HEK293T (cell line): ENCODE data around the gene GABBR2.

ENCODE experiments used
- CTCF ChIA-PET: fragments of 350-600 bp; formaldehyde crosslinking; extraction: SDS; loops from one replicate; lab custom pipeline; 2021; ENCODE audit warnings: antibody characterized with exemption, inconsistent platforms; lab: Yijun Ruan, JAX
- POLR2A ChIA-PET: fragments of 350-600 bp; formaldehyde crosslinking; extraction: SDS; loops from one replicate; lab custom pipeline; 2020; ENCODE audit warnings: antibody characterized with exemption, inconsistent platforms; lab: Yijun Ruan, JAX
- DNase-seq: peaks from one replicate; pipeline ENCODE4 v3.0.0; 2012; ENCODE audit warnings: mixed read lengths; ENCODE audit errors: extremely low spot score
- ARNT ChIP-seq: fragments of 450-650 bp; IDR thresholded peaks from 2 replicates; pipeline ENCODE4 v1.6.1; 2017; ENCODE audit warnings: mild to moderate bottlenecking
- BHLHE40 ChIP-seq: fragments of 450-650 bp; IDR thresholded peaks from 2 replicates; pipeline ENCODE4 v1.6.1; 2016; ENCODE audit warnings: mild to moderate bottlenecking, moderate library complexity, borderline replicate concordance
- CTBP1 ChIP-seq: fragments of 450-650 bp; IDR thresholded peaks from 2 replicates; pipeline ENCODE4 v1.6.1; 2016; ENCODE audit warnings: borderline replicate concordance
- ELF4 ChIP-seq: fragments of 450-650 bp; IDR thresholded peaks from 2 replicates; pipeline ENCODE4 v1.6.1; 2017; ENCODE audit warnings: antibody characterized with exemption
- FOXA1 ChIP-seq: fragments of 450-650 bp; IDR thresholded peaks from 2 replicates; pipeline ENCODE4 v1.6.1; 2016; ENCODE audit warnings: mild to moderate bottlenecking
- FOXK2 ChIP-seq: fragments of 450-650 bp; IDR thresholded peaks from 2 replicates; pipeline ENCODE4 v1.6.1; 2016; ENCODE audit warnings: mild to moderate bottlenecking
- FOXM1 ChIP-seq: fragments of 450-650 bp; IDR thresholded peaks from 2 replicates; pipeline ENCODE4 v1.6.1; 2017; ENCODE audit warnings: mild to moderate bottlenecking, borderline replicate concordance
- HDGF ChIP-seq: fragments of 450-650 bp; IDR thresholded peaks from 2 replicates; pipeline ENCODE4 v1.6.1; 2017; ENCODE audit warnings: antibody characterized with exemption, borderline replicate concordance
- L3MBTL2 ChIP-seq: fragments of 450-650 bp; conservative IDR thresholded peaks from 2 replicates; pipeline ENCODE4 v1.6.1; 2016; ENCODE audit warnings: mild to moderate bottlenecking
- LEF1 ChIP-seq: fragments of 450-650 bp; IDR thresholded peaks from 2 replicates; pipeline ENCODE4 v1.6.1; 2017; ENCODE audit warnings: mild to moderate bottlenecking, borderline replicate concordance
- NFRKB ChIP-seq: fragments of 450-650 bp; IDR thresholded peaks from 2 replicates; pipeline ENCODE4 v1.6.1; 2016; ENCODE audit warnings: mild to moderate bottlenecking, moderate library complexity
- PKNOX1 ChIP-seq: fragments of 450-650 bp; IDR thresholded peaks from 2 replicates; pipeline ENCODE4 v1.6.1; 2016
- SP1 ChIP-seq: fragments of 450-650 bp; IDR thresholded peaks from 2 replicates; pipeline ENCODE4 v1.6.1; 2017
- SUZ12 ChIP-seq: fragments of 450-650 bp; IDR thresholded peaks from 2 replicates; pipeline ENCODE4 v1.6.1; 2016; ENCODE audit warnings: mild to moderate bottlenecking
- TARDBP ChIP-seq: fragments of 450-650 bp; IDR thresholded peaks from 2 replicates; pipeline ENCODE4 v1.6.1; 2016
- ZNF384 ChIP-seq: fragments of 450-650 bp; IDR thresholded peaks from 2 replicates; pipeline ENCODE4 v1.6.1; 2016

The GABBR2 gene

GRCh38 chr9:98549401-98549800 is 159.3 kb downstream of the GABBR2 start:
- CTCF ChIA-PET, result no interaction called here
- TF ChIP-seq CTBP1, result no peak
- no peak for TF ChIP-seq SUZ12
- no peak for TF ChIP-seq ARNT
- no peak for TF ChIP-seq NFRKB
- no peak for TF ChIP-seq TARDBP
- no peak for TF ChIP-seq BHLHE40
- no peak for TF ChIP-seq PKNOX1
- no peak for TF ChIP-seq FOXA1
- no peak for TF ChIP-seq FOXM1
- no peak for TF ChIP-seq L3MBTL2
- TF ChIP-seq SP1, result no peak
- TF ChIP-seq FOXK2, result no peak
- TF ChIP-seq ELF4, result no peak
- TF ChIP-seq ZNF384, result no peak
- DNase-seq, result no peak
- POLR2A ChIA-PET, result no interaction called here

GRCh38 chr9:98547606-98548005 is 161.1 kb downstream of the GABBR2 start:
- ChIA-PET POLR2A (no interaction called here), CTCF (no interaction called here)
- DNase-seq, result no peak
- no peak for TF ChIP-seq FOXK2
- TF ChIP-seq HDGF, result no peak
- TF ChIP-seq BHLHE40, result no peak
- no peak for TF ChIP-seq PKNOX1
- no peak for TF ChIP-seq TARDBP
- no peak for TF ChIP-seq FOXM1
- no peak for TF ChIP-seq SUZ12
- TF ChIP-seq NFRKB, result no peak
- TF ChIP-seq CTBP1, result no peak
- no peak for TF ChIP-seq FOXA1
- TF ChIP-seq ARNT, result no peak
- no peak for TF ChIP-seq ZNF384
- no peak for TF ChIP-seq L3MBTL2
- no peak for TF ChIP-seq SP1
- no peak for TF ChIP-seq ELF4
- no peak for TF ChIP-seq LEF1

GRCh38 chr9:98545021-98545420 is 163.7 kb downstream of the GABBR2 start:
- TF ChIP-seq SUZ12 (no peak), L3MBTL2 (no peak), PKNOX1 (no peak), CTBP1 (no peak), TARDBP (no peak), LEF1 (no peak), HDGF (no peak), FOXA1 (no peak), SP1 (no peak), ARNT (no peak), NFRKB (no peak), ELF4 (no peak), FOXK2 (no peak)
- CTCF ChIA-PET, result interaction anchor here (1.5 kb wide), 1 partner anchor 8 kb away, joined by 3 read pairs; no protein-coding TSS in a partner anchor
- no peak for DNase-seq
- POLR2A ChIA-PET, result no interaction called here

GRCh38 chr9:98541684-98542230 is 167.0 kb downstream of the GABBR2 start:
- no peak for TF ChIP-seq SUZ12
- no peak for TF ChIP-seq SP1
- no peak for TF ChIP-seq PKNOX1
- TF ChIP-seq LEF1, result no peak
- TF ChIP-seq CTBP1, result no peak
- CTCF ChIA-PET, result no interaction called here
- POLR2A ChIA-PET, result no interaction called here
- no peak for DNase-seq

GRCh38 chr9:98540476-98540875 is 168.3 kb downstream of the GABBR2 start:
- no peak for DNase-seq
- TF ChIP-seq FOXM1 (no peak), FOXK2 (no peak), PKNOX1 (no peak), TARDBP (no peak)
- ChIA-PET CTCF (no interaction called here), POLR2A (no interaction called here)
